Esophagus muscularis mucosa (tissue), 4 donors: Measurements from ENCODE around the gene ANKIB1.

Experiments used
- EP300 ChIP-seq: sonication (generic); formaldehyde crosslinking; IDR thresholded peaks from one replicate; pipeline ENCODE4 v1.6.1; 2017; ENCODE audit warnings: antibody characterized with exemption
- POLR2A ChIP-seq: fragments of 450-650 bp; IDR thresholded peaks from one replicate; pipeline ENCODE4 v1.6.1; 2017; ENCODE audit warnings: antibody characterized with exemption, moderate library complexity, mild to moderate bottlenecking, low read depth
- POLR2AphosphoS5 ChIP-seq, 2 donors: sonication (generic); formaldehyde crosslinking; IDR thresholded peaks; one replicate each; pipeline ENCODE4 v1.6.1; 2017; ENCODE audit warnings: antibody characterized with exemption in 2 of 2
- TF ChIP-seq, protein P1 (sequence below), 3 experiments: fragments of 200-600 bp in 2 of 3; fragments of 450-650 bp in 1 of 3; sonication (generic) in 2 of 3; IDR thresholded peaks; one replicate each; pipeline ENCODE4 v1.5.1; 2017 to 2019; ENCODE audit warnings: antibody characterized with exemption in 3 of 3, mild to moderate bottlenecking in 2 of 3, moderate library complexity in 1 of 3

DNA sequence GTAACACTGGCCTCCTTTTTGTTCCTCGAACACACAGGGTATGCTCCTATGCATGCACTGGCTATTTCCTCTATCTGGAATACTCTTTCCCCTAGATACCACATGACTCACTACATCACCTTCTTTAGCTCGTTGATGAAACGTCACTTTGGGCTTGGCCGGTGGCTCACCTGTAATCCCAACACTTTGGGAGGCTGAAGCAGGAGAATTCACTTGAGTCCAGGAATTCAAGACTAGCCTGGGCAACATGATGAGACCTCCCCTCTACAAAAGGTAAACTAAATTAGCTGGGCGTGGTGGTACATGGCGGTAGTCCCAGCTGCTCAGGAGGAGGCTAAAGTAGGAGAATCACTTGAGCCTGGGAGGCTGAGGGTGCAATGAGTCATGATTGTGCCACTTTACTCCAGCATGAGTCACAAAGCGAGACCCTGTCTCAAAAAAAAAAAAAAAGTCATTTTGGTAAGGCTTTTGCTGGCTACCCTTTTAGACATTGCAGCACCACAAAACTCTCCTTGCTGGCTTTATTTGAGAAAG, 14.5 kb downstream of the ANKIB1 start:
- TF ChIP-seq, protein P1, sequence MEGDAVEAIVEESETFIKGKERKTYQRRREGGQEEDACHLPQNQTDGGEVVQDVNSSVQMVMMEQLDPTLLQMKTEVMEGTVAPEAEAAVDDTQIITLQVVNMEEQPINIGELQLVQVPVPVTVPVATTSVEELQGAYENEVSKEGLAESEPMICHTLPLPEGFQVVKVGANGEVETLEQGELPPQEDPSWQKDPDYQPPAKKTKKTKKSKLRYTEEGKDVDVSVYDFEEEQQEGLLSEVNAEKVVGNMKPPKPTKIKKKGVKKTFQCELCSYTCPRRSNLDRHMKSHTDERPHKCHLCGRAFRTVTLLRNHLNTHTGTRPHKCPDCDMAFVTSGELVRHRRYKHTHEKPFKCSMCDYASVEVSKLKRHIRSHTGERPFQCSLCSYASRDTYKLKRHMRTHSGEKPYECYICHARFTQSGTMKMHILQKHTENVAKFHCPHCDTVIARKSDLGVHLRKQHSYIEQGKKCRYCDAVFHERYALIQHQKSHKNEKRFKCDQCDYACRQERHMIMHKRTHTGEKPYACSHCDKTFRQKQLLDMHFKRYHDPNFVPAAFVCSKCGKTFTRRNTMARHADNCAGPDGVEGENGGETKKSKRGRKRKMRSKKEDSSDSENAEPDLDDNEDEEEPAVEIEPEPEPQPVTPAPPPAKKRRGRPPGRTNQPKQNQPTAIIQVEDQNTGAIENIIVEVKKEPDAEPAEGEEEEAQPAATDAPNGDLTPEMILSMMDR (IDR thresholded peaks at IDR 0.05): no peak
- TF ChIP-seq EP300 (no peak), POLR2A (no peak), POLR2AphosphoS5 (IDR thresholded peaks at IDR 0.05) (no peak)
